Keratinocyte (primary cell): ENCODE data around the gene TFF1.

Experiments
- EZH2 ChIP-seq: IDR thresholded peaks from one replicate; pipeline ENCODE4 v1.6.1; 2012; ENCODE audit warnings: inconsistent platforms, mild to moderate bottlenecking, low read length, moderate library complexity
- TF ChIP-seq, protein P1 (sequence below), 3 experiments: IDR thresholded peaks in 1 of 3; conservative IDR thresholded peaks in 1 of 3; optimal IDR thresholded peaks in 1 of 3; 2 replicates in 2 of 3; 3 replicates in 1 of 3; pipeline versions ENCODE3 to v1.5.1; 2011; ENCODE audit warnings: low read length in 3 of 3, mild to moderate bottlenecking in 3 of 3, moderate library complexity in 2 of 3, control low read depth in 1 of 3, inconsistent platforms in 1 of 3; ENCODE audit not compliant: insufficient read depth in 2 of 3; ENCODE audit errors: extremely low read depth in 1 of 3

DNA sequence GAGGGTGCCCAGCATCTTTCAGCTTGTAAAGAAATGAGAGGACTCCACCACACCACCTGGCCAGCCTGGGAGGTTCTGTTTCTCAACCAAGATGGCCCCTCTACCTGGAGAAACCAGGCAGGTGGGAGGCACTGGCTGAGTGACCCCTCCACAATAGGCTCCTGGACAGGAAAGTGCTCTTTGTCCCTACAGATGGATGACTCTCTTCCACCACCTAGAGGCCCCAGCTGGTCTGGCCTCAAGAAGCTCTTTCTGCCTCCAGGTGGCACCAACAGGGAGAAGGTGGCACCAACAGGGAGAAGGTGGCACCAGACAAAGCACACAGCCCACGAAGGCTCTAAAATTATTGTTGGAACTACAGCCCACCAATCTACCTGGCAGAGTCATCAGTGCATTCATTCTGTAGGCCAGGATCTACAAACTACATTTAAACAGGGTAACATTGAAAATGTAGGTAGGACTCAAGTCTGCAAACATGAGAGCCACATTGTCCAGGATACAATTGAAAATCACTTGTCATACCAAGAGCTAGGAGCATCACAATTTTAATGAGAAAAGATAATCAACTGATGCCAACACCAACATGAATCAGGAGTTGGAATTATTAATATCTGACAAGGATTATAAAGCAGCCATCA is 15.1 kb upstream of the TFF1 start:
- TF ChIP-seq, protein P1, sequence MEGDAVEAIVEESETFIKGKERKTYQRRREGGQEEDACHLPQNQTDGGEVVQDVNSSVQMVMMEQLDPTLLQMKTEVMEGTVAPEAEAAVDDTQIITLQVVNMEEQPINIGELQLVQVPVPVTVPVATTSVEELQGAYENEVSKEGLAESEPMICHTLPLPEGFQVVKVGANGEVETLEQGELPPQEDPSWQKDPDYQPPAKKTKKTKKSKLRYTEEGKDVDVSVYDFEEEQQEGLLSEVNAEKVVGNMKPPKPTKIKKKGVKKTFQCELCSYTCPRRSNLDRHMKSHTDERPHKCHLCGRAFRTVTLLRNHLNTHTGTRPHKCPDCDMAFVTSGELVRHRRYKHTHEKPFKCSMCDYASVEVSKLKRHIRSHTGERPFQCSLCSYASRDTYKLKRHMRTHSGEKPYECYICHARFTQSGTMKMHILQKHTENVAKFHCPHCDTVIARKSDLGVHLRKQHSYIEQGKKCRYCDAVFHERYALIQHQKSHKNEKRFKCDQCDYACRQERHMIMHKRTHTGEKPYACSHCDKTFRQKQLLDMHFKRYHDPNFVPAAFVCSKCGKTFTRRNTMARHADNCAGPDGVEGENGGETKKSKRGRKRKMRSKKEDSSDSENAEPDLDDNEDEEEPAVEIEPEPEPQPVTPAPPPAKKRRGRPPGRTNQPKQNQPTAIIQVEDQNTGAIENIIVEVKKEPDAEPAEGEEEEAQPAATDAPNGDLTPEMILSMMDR (optimal IDR thresholded peaks at IDR 0.05 in 1 of 3, IDR thresholded peaks at IDR 0.05 in 1 of 3, conservative IDR thresholded peaks at IDR 0.05 in 1 of 3; ENCODE audit: extremely low read depth in 1 of 3, insufficient read depth in 2 of 3, low read length in 3 of 3), result peak; percentile 77 to 84 (median 81)
- no peak for TF ChIP-seq EZH2
